Measurements from ENCODE around the gene NAP1L1. TPM values are rescaled to one million over a fixed set of nuclear protein-coding genes. Genes with fewer than 3 reads are reported as not detected.

The NAP1L1 gene
- total RNA-seq, 1 donor: 233 TPM

DNA sequence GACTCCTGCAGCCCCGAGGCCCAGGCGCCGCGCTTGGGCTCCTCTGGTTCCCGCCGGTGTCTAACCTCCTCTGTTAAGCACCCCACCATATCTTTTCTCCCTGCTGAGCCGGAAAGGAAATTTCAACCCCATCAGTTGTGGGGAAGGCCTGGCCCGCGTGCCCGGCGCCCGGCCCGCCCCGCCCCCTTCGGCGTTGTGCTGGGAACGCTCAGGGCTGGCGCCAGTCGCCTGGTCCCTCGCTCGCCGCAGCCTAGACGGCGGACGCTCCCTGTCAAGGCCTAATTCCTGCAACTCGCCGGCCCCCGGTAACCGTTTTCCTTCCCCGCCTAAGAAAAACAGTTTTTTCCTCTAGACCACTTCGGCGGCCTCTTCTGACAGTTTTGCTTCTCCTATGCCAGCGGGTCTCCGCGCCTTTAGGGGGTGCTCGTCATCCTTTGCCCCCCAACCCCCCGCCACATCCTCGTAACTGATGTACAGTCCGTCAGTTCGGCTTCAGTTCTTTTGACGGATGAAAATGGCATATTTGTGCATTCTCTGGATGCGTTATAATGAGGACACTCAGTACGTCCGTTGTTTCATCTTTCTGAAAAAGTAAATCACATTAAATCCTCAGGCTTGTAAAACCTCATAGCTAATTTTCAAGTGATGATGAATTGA is 506 bp upstream of the NAP1L1 start:
- DNase-seq (ENCODE audit: low read depth): no peak
- H3K4me3 ChIP-seq (ENCODE audit: low read depth, low read length): peak overlapping the region; percentile 93
- TF ChIP-seq, protein P1, sequence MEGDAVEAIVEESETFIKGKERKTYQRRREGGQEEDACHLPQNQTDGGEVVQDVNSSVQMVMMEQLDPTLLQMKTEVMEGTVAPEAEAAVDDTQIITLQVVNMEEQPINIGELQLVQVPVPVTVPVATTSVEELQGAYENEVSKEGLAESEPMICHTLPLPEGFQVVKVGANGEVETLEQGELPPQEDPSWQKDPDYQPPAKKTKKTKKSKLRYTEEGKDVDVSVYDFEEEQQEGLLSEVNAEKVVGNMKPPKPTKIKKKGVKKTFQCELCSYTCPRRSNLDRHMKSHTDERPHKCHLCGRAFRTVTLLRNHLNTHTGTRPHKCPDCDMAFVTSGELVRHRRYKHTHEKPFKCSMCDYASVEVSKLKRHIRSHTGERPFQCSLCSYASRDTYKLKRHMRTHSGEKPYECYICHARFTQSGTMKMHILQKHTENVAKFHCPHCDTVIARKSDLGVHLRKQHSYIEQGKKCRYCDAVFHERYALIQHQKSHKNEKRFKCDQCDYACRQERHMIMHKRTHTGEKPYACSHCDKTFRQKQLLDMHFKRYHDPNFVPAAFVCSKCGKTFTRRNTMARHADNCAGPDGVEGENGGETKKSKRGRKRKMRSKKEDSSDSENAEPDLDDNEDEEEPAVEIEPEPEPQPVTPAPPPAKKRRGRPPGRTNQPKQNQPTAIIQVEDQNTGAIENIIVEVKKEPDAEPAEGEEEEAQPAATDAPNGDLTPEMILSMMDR (IDR thresholded peaks at IDR 0.05; ENCODE audit: insufficient read depth, low read depth, low read length): peak; percentile 22

DNA sequence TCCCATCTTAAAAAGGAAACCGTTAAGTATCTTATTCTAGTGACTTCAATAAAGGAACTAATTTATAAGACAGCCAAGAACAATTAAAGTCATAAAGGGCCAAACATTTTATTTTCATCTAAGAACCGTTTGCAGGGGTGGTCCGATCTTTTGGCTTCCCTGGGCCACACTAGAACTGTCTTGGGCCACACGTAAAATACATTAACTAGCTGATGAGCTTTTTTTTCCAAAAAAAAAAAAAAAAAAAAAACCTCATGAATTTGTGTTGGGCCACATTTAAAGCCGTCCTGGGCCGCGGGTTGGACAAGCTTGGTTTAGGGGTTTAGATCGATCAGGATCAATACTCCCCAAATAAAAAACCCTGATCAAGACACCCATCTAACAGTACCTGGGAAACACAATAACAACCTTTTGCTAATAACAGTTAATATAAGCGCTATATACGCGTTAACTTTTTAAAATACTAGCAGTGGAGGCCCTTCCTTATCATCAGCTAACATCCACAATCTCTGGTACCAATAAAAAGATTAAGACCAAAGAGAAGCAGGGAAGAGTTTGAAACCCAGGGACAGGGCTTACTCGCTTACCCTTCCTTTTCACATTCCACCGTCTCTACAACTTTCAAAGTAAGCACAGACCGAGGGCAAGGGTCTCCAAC is 1.1 kb downstream of the NAP1L1 start:
- TF ChIP-seq, protein P1 (IDR thresholded peaks at IDR 0.05; ENCODE audit: insufficient read depth, low read depth, low read length): no peak
- DNase-seq (ENCODE audit: low read depth): no peak
- H3K4me3 ChIP-seq (ENCODE audit: low read depth, low read length): peak overlapping the region; percentile 93

DNA sequence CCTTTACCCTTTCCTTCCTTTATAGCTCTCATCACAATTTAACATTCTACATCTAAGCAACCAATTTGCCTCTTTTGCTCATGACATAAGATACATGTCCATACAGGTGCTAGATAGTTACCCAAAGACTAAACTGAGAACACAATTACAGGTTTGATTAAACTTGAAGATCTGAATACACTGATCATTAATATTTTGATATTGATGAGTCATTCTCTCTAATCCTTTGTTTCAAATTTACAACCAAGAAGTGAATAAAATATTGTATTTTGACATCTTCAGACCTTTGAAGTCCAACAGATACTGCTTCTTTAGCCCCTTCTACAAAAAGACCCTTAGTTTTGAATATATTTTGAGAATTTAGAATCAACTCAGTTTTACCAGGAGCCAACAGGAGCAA is 2.6 kb downstream of the NAP1L1 start:
- no peak for DNase-seq (ENCODE audit: low read depth)
- TF ChIP-seq, protein P1 (IDR thresholded peaks at IDR 0.05; ENCODE audit: insufficient read depth, low read depth, low read length): no peak
- H3K4me3 ChIP-seq (ENCODE audit: low read depth, low read length): no peak overlapping the region

DNA sequence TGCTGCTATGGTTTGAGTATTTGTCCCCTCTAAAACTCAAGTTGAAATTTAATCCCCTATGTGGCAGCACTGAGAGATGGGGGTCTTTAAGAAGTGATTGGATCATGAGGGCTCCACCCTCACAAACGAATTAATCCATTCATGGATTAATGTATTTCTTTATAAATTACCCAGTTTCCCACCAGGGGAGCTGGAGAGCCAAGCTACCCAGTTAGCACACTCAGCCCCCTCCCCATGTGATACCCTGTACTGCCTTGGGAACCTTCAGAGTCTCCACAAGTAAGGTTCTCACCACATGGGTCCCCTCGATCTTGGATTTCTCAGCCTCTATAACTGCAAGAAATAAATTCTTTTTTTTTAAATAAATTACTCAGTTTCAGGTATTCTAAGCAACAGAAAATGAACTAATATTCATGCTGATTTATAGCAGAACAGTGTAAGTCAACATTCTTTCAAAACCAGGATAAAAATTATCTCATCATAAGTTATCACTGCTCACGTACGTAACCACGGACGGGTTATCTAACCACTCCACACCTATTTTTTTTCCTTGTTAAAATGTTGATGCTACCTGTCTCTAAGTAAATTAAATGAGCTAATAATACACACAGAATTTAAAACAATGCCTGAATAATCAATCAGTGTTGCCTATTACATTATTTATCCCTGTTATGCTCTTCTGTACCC is 3.6 kb downstream of the NAP1L1 start:
- TF ChIP-seq, protein P1 (IDR thresholded peaks at IDR 0.05; ENCODE audit: insufficient read depth, low read depth, low read length): peak; percentile 41
- H3K4me3 ChIP-seq (ENCODE audit: low read depth, low read length): no peak overlapping the region
- peak; percentile 9 for DNase-seq (ENCODE audit: low read depth)

DNA sequence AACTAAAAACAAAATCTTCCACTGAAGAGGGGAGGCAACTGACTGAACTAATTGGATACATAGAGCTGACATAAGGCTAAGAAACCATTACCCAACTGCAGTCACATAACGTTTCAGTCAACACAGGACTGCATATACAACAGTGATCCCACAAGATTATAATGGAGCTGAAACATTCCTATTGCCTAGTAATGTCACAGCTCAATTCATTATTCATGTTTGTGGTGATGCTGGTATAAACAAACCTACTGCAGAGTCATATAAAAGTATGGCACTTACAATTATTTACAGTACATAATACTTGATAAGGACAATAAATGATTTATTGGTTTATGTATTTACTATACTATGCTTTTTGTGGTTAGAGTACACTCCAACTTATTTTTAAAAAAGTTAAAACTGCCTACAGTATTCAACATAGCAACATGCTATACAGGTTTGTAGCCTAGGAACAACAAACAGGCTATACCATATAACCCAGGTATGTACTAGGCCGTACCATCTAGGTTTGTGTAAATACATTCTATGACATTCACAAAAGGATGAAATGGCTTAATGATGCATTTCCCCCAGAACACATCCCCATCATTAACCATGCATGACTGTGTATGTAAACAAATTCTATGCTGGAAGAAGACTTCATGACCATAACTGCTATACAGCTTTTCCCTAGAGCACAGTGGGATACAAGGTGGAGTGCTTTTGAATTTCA is 4.3 kb downstream of the NAP1L1 start:
- H3K4me3 ChIP-seq (ENCODE audit: low read depth, low read length): no peak overlapping the region
- peak; percentile 88 for DNase-seq (ENCODE audit: low read depth)
- TF ChIP-seq, protein P1 (IDR thresholded peaks at IDR 0.05; ENCODE audit: insufficient read depth, low read depth, low read length): no peak

DNA sequence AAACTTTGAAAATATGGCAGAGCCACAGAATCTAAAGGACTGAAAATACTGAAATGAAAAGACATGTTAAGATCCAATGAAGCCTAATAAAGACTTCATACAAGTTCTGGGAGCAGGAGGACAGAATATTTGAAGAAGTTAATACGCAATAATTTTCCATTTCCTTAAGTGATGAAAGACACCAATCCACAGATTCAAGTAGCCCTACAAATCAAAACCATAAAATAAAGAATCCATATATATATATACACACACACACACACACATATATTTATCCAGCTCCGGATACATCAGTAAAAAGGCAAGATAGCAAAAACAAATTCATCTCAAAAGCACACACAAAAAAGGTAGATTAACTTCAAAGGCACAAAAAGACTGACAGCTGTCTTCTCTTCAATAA is 5.7 kb downstream of the NAP1L1 start:
- H3K4me3 ChIP-seq (ENCODE audit: low read depth, low read length): no peak overlapping the region
- DNase-seq (ENCODE audit: low read depth): no peak
- TF ChIP-seq, protein P1 (IDR thresholded peaks at IDR 0.05; ENCODE audit: insufficient read depth, low read depth, low read length): no peak

Measured in fibroblast of villous mesenchyme (primary cell).